ENCODE data around the gene PCDH19. TPM values are rescaled to one million over a fixed set of nuclear protein-coding genes. Genes with fewer than 3 reads are reported as not detected.

The PCDH19 gene
- total RNA-seq, 1 donor from 2014 or later: 0.54 TPM

GRCh38 chrX:100407784-100408712 lies 2.0 kb downstream of the PCDH19 start:
- intact Hi-C loops (cut with DNase I): no loop called here
- DNase-seq (ENCODE audit: low spot score): no peak

DNA sequence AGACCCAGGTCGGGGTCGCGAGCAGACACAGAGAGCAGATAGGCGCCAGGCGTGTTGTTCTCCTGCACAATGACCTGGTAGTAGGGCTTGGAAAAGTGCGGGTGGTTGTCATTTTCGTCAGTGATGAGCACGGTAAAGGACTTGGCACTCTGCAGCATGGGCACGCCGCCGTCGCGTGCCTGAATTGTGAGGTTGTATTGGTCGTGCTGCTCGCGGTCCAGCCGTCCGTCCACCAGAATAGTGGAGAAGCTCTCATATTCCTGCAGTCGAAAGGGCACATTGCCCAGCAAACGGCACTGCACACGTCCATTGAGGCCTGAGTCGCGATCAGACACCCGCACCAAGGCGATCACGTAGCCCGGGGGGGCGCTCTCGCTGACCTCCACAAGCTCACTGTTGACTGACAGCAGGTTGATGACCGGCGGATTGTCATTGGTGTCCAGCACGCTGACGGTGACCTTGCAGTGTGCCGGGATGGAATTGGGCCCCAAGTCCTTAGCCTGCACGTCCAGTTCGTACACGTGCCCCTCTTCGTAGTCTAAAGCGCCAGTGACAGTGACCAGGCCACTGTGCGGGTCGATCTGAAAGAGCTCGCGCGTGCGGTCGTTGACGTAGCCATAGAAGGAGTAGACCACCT lies 2.8 kb downstream of the PCDH19 start:
- intact Hi-C loops (cut with DNase I): no loop called here
- DNase-seq (ENCODE audit: low spot score): no peak

GRCh38 chrX:100405424-100405823 lies 4.6 kb downstream of the PCDH19 start:
- intact Hi-C loops (cut with DNase I): no loop called here
- DNase-seq (ENCODE audit: low spot score): no peak

- intact Hi-C loops (cut with DNase I): no loop called here
- DNase-seq (ENCODE audit: low spot score): no peak
Measured at GRCh38 chrX:100404851-100405250, 5.2 kb downstream of the PCDH19 start.

GRCh38 chrX:100395781-100396180 lies 14.3 kb downstream of the PCDH19 start:
- no peak for DNase-seq (ENCODE audit: low spot score)
- intact Hi-C loops (cut with DNase I): no loop called here

- intact Hi-C loops (cut with DNase I): no loop called here
- DNase-seq (ENCODE audit: low spot score): no peak
Measured at GRCh38 chrX:100381619-100382018, 28.5 kb downstream of the PCDH19 start.

GRCh38 chrX:100379388-100379986 lies 30.6 kb downstream of the PCDH19 start:
- intact Hi-C loops (cut with DNase I): no loop called here
- no peak for DNase-seq (ENCODE audit: low spot score)

- DNase-seq (ENCODE audit: low spot score): no peak
- intact Hi-C loops (cut with DNase I): no loop called here
Measured at GRCh38 chrX:100377826-100378225, 32.2 kb downstream of the PCDH19 start.

- DNase-seq (ENCODE audit: low spot score): no peak
- intact Hi-C loops (cut with DNase I): no loop called here
Measured at GRCh38 chrX:100376576-100376975, 33.5 kb downstream of the PCDH19 start.

GRCh38 chrX:100373673-100374072 lies 36.4 kb downstream of the PCDH19 start:
- intact Hi-C loops (cut with DNase I): no loop called here
- no peak for DNase-seq (ENCODE audit: low spot score)

GRCh38 chrX:100368167-100368566 lies 41.9 kb downstream of the PCDH19 start:
- no peak for DNase-seq (ENCODE audit: low spot score)
- intact Hi-C loops (cut with DNase I): no loop called here

GRCh38 chrX:100363896-100364295 lies 46.2 kb downstream of the PCDH19 start:
- DNase-seq (ENCODE audit: low spot score): no peak
- intact Hi-C loops (cut with DNase I): no loop called here

DNA sequence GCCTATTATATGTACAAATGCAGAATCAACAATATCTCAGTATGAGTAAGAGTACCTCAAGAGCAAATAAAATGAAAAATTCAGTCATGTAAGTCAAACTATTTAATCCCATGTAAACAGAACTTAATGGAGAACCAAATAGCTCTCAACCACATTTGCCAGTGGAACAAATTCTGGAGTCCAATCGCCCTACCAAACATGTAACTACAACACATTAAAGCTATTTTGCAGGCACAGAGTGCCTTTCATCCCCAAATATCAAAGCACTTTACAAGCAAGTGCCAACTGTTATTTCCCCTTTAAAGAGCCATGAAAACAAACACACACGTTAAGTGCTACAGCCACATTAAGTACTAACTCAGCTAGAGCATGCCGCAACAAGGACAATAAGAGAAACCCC lies 51.3 kb downstream of the PCDH19 start:
- DNase-seq (ENCODE audit: low spot score): no peak
- intact Hi-C loops (cut with DNase I): no loop called here

GRCh38 chrX:100356351-100356896 lies 53.6 kb downstream of the PCDH19 start:
- DNase-seq (ENCODE audit: low spot score): no peak
- intact Hi-C loops (cut with DNase I): no loop called here

DNA sequence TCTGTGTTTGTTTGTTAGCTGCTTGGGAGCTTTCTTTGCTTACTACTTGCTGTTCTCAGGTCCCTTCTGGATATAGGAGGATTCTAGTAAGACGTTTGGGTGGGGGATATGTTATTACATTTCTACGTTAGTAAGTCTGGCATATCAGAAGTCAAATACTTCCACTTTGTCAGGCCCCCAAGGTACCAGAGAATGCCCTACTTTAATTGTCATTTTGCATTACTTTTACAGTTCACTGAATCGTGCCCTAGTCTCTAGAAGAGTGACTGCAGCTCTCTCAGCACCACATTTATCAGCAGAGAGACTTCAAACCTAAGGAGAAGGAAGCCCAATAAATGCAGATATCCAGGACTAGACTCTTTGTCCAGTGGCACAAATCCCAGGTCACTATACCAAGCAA lies 54.4 kb downstream of the PCDH19 start:
- no peak for DNase-seq (ENCODE audit: low spot score)
- intact Hi-C loops (cut with DNase I): no loop called here

GRCh38 chrX:100353326-100353725 lies 56.7 kb downstream of the PCDH19 start:
- no peak for DNase-seq (ENCODE audit: low spot score)
- intact Hi-C loops (cut with DNase I): no loop called here

DNA sequence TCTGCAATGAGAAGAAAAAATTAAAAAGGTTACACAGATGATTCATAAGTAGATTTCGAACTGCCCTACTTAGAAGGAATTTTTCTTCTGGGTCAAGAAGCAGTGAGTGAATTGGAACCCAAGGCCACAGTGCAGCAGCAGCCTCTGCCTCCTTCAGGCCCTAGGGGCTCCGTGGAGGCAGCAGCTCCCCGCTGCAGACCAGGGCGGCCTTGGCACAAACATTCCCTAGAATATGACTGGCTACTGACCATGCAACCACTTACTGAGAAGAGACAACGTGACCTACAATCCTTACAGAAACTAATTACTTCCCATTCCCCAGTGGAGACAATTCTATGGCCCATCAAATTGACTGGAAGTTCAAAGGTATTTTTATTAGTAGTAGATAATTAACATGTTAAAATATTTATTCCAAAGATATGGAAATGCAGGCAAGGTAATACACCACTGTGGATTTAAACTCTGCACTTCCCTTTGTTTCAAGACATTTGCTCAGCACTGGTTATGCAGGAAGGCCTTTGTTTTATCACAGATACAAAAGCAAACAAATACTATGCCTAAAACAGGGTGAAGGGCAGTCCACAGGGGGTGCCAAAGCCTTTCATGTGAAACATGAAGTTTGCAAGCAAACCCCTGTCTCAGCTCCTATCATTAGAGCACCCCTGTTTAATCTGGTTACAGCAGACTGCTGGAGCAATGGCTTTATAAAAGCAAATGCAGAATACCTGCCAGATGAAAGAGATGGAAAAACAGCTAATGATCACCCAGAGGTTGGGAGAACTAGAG lies 59.2 kb downstream of the PCDH19 start:
- intact Hi-C loops (cut with DNase I): no loop called here

DNA sequence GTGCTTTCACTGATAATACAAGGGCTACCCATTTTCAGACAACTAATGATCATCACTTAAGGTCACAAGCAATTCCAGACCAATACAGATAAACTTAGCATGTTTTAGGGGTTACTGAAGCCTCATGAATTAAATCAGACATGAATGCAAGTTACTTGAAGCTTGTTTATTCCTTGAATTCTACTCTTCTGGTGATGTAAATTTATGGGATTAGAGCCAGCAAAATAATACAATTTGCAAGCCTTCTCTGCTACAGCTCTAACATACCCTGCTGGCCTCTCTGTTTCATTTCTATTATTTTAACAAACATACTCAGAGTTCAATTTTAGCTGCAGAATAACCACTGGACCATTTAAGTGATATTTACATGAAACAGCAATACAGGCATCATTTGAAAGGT lies 60.7 kb downstream of the PCDH19 start:
- intact Hi-C loops (cut with DNase I): no loop called here

More for the DNA sequence above, 59.2 kb downstream of the PCDH19 start:
- no peak for DNase-seq (ENCODE audit: low spot score)

GRCh38 chrX:100341142-100341510 lies 68.9 kb downstream of the PCDH19 start:
- DNase-seq (ENCODE audit: low spot score): no peak
- intact Hi-C loops (cut with DNase I): no loop called here

More for the DNA sequence above, 60.7 kb downstream of the PCDH19 start:
- DNase-seq (ENCODE audit: low spot score): no peak
